ENCODE measurements around the gene USP10.
"Not testable (repeated sequence)": the region's sequence is repeated elsewhere in the genome, so short reads cannot be mapped to it uniquely, and the experiment has no call there.

The USP10 gene

GRCh38 chr16:84728853-84729424, 29.1 kb downstream of the USP10 start:
- FAIRE-seq (no peak), DNase-seq (ENCODE audit: insufficient read length, low spot score) (no peak)
- TF ChIP-seq CTCF (IDR thresholded peaks at IDR 0.05; ENCODE audit: insufficient read depth, missing control alignments), result no peak

DNA sequence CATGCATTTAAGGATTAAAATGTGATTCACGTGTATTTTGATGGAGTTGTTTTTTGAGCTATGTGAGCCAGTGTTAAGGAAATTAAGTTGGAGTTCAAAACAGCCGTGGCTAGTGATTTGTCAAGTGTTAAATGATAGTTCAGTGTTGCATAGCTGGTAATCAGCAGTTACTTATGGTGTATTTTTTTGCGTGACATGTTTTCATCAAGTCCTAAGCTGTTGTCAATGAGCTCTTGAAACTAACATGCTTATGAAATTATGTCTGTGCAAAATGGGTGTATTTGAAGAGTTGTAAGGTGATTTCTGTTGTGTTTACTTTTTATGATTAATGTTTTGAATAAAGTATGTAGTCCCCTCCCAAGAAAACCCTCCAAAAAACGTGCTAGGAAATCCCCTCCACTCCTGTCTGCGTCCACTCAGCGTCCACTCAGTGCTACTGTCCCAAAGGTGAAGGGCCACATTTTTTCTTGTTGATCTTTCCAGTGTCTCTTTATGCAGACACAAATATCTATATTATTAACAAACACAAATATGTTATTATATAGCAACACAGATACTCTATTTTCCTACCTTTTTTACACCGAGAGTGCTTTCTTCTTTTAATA, 30.0 kb downstream of the USP10 start:
- no peak for TF ChIP-seq CTCF (IDR thresholded peaks at IDR 0.05; ENCODE audit: insufficient read depth, missing control alignments)
- FAIRE-seq (no peak), DNase-seq (ENCODE audit: insufficient read length, low spot score) (no peak)

- DNase-seq (ENCODE audit: insufficient read length, low spot score), result no peak
- no peak for FAIRE-seq
- TF ChIP-seq CTCF (IDR thresholded peaks at IDR 0.05; ENCODE audit: insufficient read depth, missing control alignments), result no peak
Measured at GRCh38 chr16:84730406-84731106, 30.8 kb downstream of the USP10 start.

DNA sequence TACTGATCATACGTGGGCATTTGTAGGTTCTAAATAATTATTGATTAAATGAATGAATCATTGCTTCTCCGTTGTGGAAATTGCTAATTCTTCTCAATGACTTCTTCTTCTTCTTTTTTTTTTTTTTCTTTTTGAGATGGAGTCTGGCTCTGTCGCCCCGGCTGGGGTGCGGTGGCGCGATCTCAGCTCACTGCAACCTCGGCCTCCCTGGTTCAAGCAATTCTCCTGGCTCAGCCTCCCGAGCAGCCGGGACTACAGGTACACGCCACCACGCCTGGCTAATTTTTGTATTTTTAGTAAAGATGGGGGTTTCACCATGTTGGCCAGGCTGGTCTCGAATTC, 32.5 kb downstream of the USP10 start:
- not testable (repeated sequence) for FAIRE-seq

DNA sequence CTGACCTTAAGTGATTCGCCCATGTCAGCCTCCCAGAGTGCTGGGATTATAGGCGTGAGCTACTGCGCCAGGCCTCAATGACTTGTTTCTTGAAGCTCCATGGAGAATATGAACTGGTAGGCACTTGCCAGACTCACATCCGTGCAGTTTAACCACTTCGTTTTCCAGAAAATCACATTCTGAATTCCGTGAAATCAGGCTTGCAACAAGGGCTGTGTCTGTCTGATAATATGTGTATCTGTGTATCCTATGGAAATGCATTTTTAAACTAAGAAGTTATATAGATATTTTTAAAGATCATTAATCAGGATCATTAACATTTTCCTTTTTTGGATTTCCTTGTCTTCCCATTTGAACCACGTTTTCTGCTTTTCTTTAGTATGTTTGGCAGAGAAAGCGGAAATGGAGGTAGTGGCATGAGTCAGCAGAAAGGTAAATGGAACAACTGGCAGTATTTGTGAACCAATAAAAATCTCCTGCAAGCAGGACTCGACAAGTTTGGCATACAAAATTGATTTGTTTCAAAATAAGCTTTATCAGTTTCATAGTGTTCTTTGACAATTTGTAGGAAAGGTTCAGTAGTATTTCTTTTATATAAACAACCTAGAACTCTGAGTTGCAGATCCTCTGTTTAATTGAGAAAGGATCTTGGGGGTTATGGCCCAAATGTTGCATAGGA, 33.0 kb downstream of the USP10 start:
- DNase-seq (ENCODE audit: insufficient read length, low spot score), result no peak
- FAIRE-seq, result no peak
- TF ChIP-seq CTCF (IDR thresholded peaks at IDR 0.05; ENCODE audit: insufficient read depth, missing control alignments), result no peak

More for the DNA sequence above, 32.5 kb downstream of the USP10 start:
- DNase-seq (ENCODE audit: insufficient read length, low spot score), result not testable (repeated sequence)

DNA sequence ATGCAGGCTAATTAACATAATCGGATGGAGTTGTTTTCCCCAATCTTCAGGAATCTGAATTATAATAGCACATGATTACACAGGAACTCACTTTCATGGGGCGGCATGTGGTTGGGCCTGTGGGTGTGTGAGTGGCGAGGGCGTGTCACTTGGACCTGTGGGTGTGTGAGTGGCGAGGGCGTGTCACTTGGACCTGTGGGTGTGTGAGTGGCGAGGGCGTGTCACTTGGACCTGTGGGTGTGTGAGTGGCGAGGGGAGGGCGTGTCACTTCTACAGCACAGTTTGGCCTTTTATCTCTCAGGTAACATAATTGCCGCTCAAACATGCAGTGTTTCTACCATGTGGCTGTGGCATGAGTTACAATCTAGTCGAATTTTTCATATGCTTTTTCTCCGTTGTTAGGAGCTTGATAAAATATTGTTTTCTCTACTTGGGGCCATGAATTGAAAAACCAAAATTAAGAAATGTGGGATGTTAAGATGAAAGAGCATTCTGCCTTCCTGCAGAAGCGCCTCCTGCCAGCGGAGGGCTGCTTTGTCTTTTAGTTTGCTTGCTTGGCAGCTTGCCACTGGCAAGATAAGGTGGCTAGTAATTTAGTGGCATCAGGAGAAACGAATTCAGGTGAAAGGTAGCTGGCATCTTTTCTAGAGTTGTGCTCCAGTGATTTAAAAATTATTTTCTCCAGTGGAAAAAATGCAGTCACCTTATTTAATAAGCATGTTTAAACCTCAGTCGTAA, 36.2 kb downstream of the USP10 start:
- no peak for FAIRE-seq

More for the DNA sequence above, 36.2 kb downstream of the USP10 start:
- no peak for TF ChIP-seq CTCF (IDR thresholded peaks at IDR 0.05; ENCODE audit: insufficient read depth, missing control alignments)
- no peak for DNase-seq (ENCODE audit: insufficient read length, low spot score)

Measured in D721Med (cell line).